CD4-positive, alpha-beta T cell treated with Interleukin-1 beta for 1 hour (primary cell): ENCODE data around the gene MEF2A.
"Not testable (repeated sequence)": the region's sequence is repeated elsewhere in the genome, so short reads cannot be mapped to it uniquely, and the experiment has no call there.

Source experiments
- DNase-seq, 2 donors: peaks; one replicate each; pipeline ENCODE4 v3.0.0-alpha.2; 2020 to 2022

Gene MEF2A

DNA sequence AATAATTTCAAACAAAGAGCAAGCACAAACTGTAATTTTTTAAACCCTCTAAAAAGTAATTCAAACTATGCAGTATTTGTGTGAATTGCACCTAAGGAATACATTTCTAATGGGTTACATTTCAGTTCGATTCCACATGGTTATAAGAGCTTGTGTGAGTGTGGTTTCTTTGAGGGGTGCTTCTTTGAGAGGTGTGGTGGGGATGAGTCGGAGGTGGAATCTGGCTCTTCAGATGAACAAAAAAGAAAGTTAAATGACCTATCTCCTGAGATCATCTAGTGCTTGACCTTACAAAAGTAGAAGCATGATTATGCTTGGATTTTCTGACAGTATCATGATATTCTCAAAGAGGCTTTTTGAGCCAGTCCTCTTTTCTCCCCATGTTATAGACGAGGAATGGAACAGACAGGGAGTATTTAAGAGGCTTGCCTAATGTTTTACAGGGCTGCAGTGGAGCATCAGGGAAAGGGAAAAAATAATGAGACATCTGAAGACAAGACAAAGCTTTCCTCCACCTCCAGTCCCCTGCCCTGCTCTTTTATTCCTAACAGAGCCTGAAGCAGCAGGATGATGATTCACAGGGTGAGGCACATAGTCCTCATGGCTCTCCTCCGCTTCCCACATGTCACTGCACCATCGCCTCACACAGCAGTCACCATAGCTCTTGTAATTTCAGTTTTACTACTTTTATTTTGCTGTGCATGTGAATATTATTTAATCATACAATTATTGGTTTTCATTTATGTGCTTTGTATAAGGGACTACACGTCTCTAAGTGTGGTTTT lies 85.4 kb downstream of the MEF2A start:
- DNase-seq, result no peak

DNA sequence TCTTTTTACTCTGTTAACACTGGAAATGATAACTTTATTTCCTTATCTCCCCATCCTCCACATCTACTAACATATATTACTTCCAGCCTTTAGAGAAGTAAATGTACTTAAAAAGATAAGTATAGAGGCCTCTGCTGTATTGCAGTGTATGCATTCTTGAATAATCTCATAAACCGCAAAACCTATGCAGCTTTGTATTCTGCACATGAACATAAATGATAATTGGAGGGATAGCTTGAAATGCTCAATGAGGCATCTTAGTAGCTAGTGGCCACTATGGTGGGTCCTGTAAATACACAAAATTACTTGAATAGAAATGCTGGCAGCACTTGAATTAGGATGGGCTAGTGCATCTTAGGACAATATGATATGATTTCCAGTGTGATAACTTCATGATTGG lies 90.4 kb downstream of the MEF2A start:
- DNase-seq, result no peak

GRCh38 chr15:99657996-99658395 lies 92.2 kb downstream of the MEF2A start:
- no peak for DNase-seq

DNA sequence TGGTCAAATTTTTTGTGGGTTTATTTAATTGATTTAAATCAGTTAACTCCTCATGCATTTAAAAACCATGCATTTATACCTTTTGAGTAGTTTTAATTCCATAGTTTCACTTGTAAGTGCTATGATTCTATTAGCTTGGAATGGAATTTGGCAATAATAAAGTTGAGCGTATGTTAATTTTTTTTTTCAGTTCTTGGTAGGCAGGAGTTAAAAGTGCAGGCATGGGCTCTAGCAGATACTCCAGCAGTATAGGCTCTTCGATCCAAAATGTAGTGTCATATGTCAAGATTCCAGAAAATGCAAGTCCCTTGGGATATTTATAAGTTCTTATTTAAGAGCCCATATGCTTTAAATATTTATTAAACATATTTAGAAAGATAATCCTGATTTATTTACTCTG lies 97.1 kb downstream of the MEF2A start:
- DNase-seq, result no peak

DNA sequence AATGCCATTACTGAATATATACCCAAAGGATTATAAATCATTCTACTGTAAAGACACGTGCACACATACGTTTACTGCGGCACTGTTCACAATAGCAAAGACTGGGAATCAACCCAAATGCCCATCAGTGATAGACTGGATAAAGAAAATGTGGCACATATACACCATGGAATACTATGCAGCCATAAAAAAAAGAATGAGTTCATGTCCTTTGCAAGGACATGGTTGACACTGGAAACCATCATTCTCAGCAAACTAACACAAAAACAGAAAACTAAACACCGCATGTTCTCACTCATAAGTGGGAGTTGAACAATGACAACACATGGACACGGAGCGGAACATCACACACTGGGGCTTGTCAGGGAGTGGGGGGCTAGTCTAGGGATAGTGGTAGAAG lies 100.3 kb downstream of the MEF2A start:
- DNase-seq, result not testable (repeated sequence)

DNA sequence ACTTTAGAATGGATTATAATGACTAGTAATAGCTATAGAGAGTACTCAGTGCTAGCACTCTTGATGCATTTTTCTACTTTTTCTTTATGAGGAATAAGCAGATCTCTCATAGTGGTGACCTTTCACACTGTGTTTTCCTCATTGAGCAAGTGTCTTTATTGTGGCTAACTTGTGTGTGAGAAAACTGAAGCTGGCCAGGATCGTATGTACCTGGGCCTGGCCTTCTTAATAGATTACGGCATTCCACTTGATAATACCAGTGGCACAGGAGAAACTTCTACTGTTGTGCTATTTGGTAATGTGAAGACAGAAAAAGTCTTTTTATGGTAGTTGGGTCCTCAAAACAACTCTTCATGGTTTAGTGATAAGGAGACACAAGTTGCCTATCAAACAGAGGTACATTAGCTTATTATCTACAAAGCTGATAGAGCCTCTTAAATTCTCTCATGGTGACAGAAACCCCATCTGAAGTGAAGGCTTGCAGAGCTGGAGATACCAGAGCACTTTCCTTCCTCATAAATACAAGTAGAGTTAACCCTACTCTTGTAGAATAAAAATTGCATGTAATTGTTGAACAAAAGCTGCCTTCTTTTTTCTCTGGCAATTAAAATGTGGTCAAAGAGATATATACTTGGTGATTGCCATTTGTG lies 102.9 kb downstream of the MEF2A start:
- no peak for DNase-seq

DNA sequence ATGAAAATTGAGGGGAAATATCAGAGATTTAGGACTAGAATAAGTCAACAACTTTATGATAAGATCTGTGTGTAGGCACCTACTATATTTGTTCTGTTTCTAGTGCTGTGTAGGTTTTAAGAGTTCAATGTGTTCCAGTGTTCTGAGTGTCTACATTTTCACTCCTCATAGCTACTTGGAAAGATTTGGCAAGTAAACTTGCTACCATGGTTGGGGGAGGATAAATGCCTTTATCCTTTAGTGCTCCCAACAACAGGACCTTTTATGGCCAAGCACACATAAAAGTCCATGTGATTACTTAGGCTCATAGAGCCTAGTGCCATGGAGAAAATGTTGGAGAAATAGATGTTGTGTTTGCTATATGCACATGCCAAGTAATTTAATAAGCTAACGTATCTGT lies 103.5 kb downstream of the MEF2A start:
- DNase-seq, result no peak

DNA sequence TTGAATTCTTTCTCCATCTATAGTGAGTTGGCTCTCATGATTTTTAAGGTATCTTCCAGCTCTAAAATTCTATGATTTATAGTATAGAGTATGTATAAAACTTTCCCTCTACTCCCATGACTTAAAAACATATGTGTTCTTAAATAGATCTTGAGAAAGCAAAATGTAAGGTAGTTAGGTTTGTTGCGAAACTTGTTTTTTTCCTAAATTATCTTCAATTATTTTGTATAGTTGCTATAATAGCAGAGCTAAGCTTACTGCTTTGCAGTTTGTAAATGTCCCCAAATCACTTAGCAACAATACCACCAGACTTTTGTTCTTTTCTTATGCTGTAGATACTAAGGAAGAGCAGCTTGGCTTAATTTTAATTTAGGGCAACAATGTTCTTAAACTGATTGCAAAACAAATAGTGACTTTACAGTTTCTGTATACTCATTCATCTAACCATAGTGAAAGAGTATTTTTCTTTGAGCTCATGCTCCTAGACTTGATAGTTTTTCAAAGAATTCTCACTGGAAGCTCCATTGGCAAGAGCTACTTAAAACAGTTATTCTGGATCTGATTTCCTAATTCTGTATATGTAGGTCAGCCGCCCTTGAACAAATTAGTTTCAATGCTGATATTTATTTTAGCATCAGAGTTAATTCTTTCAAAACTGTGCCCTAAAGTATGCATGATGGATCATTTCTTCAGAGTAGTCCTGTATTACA lies 106.3 kb downstream of the MEF2A start:
- no peak for DNase-seq

- no peak for DNase-seq
Observed at GRCh38 chr15:99673111-99673510, 107.3 kb downstream of the MEF2A start.

GRCh38 chr15:99674279-99674678 lies 108.5 kb downstream of the MEF2A start:
- DNase-seq, result no peak

DNA sequence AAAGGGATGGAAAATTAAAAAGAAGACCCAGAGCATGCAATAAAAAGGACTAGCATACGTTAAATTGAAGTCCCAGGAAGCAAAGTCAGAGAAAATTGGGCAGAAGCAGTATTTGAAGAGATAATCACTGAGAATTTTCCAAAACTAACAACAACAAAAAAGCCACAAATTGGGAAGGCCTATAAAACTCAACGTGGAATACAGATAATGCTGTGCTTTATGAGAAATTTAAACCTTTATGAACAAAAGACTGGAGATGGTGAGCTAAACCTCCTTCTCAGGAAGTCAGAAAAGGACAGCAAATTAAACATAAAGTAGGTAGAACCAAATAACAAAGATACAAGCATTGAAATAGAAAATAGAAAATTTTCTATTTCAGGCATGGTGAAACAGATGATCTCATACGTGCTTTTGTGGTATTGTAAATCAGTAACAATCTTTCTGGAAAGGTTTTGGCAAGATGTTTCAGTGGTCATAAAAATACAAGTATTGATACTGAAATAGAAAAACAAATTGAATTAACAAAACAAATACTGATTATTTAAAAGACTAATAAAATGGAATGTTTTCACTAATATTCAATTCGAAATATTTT lies 111.9 kb downstream of the MEF2A start:
- no peak for DNase-seq

- no peak for DNase-seq
Observed at GRCh38 chr15:99680276-99680675, 114.5 kb downstream of the MEF2A start.

DNA sequence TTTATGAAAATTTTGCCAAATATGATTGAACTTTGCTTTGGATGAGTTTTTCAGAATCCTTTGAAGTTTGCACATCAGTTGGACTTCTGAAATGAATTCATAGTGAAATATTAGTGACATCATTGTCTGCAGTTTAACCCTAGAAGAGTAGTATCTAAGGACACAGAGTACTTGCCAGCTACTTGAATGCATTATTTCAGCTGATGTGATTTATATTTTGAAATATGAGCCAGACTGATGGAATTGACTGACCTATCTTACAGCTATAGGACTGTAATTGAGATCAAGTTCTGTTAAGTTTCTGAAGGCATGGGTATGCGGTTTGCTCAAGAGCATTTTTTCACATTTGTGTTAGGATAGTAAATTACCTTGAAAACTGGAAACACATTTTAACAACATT lies 116.2 kb downstream of the MEF2A start:
- DNase-seq, result no peak

DNA sequence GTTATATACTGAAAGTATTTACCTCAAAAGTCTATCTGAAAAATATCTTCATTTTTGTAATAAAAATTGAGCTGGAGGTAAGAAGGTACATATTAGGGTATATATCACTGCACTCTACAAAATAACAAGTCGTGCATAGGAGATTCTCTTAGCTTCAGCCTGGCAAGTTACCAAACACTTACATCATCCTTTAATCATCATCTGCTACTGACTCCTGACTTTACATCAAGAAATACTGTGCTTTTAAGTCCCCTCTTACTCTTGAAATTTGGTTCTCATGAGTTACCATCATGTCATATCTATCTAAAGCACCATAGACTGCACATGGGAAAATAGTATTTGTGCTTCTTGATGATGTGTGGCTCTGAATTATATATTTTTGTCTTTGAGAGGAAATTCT lies 116.7 kb downstream of the MEF2A start:
- DNase-seq, result no peak

DNA sequence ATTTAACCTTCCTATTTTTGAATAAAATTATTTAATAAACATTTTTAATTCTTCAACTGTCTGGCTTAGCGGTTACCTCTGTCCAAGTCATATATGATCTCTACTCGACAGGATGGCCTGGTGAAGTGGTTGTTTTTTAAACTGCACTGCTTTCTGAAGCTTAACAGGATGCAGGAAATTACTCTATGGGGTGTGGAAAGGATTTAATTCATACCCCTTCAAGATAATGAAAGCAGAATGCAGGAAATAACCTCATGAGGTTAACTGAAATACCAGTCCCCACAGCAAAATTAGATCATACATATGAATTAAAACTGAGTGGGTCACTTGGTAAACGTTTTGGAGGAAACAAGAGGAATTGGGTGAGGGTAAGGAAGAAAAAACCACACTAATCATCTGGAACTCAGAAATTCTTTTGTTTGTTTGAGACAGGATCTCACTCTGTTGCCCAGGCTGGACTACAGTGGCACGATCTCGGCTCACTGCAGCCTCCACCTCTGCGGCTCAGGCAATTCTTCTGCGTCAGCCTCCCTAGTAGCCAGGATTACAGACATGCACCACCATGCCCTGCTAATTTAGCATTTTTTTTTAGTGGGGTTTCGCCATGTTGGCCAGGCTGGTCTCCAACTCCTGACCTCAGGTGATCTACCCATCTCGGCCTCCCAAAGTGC lies 117.4 kb downstream of the MEF2A start:
- DNase-seq, result peak in 1 of 2 donors; percentile 18

- no peak for DNase-seq
Observed at GRCh38 chr15:99686290-99686689, 120.5 kb downstream of the MEF2A start.

DNA sequence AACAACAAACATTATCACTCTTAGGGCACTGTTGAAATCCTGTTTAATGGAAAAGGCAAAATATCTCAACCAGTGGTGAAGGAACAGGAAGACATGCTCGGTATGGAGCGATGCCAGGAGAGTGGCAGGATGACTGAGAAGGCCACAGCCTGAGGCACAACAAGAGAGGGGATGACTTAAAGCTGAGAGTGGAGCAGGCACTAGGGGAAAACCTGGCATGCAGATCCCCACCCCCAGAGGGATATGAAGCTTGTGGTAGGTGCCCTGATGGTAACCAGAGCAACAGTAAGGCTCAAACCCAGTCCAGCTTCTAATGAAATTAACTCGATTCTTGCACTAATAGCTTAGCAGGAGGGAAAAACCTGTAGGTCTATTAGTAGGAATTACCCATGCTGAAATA lies 127.0 kb downstream of the MEF2A start:
- DNase-seq, result no peak

DNA sequence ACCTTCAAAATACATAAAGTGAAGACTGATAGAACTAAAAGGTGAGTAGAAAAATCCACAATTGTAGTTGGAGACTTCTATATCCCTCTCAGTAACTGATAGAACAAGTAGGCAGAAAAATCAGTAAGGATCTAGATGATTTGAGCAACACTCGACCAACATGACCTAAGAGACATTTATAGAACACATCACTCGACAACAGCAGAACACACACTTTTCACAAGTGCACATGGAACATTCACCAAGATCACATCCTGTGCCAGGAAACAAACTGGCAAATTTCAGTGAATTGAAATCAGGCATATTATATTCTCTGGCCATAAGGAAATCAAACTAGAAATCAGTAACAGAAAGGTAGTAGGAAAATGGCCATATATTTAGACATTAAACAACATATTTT lies 130.3 kb downstream of the MEF2A start:
- no peak for DNase-seq

DNA sequence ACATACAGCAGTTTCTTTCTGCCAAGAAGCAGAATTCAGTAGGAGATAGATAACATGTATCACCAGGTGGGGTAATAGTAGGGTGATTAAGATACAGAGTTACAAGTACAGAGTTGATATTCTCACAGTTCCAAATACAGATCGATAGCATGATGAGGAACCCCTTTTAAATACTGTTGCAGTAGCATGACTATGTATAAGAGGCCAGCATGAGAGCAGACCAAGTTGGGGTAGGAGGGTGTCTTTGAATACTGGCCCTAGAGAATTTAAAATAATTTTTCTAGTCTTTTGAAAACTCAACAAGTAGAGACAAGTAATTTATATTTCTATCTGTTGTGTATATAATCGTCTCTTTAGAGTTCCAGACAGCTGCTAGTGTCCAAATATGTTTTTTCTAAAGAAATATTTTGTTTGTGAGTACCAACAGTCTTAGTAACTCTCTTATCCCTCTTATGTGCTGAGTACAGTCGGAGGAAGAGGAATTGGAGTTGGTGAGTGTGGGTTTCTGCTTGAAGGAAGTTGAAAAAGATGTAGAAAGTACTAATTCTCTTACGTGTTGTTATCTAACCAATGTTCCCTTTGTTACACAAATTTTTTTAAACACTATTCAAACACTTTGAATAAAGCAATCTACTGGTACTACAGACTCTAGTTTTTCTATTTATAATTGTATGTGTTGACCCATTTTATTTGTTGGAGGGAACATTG lies 137.3 kb downstream of the MEF2A start:
- DNase-seq, result no peak

- peak; percentile 26 to 47 for DNase-seq
Observed at GRCh38 chr15:99703603-99704443, 138.0 kb downstream of the MEF2A start.

- DNase-seq, result peak; percentile 43 to 79
Observed at GRCh38 chr15:99704444-99704838, 138.7 kb downstream of the MEF2A start.
